Neuronal stem cell (in vitro differentiated cells): ENCODE measurements around the gene LEFTY2.
"Not testable (repeated sequence)": the region's sequence is repeated elsewhere in the genome, so short reads cannot be mapped to it uniquely, and the experiment has no call there.

Source experiments
- DNase-seq: peaks from one replicate; pipeline ENCODE4 v3.0.0-alpha.2; 2013; ENCODE audit warnings: low spot score
- H2AFZ ChIP-seq: one replicate; pipeline ENCODE4 v1.6.1; 2013; ENCODE audit warnings: mild to moderate bottlenecking, low read length, inconsistent platforms
- H2AK5ac ChIP-seq: 2 replicates; pipeline ENCODE4 v1.6.1; 2013; ENCODE audit warnings: low read depth, mild to moderate bottlenecking, inconsistent platforms, low read length, moderate library complexity, mixed read lengths
- H2BK120ac ChIP-seq: 2 replicates; pipeline ENCODE4 v1.6.1; 2013; ENCODE audit warnings: low read depth, mild to moderate bottlenecking, inconsistent platforms, low read length, moderate library complexity, mixed read lengths
- H2BK12ac ChIP-seq: one replicate; pipeline ENCODE4 v1.6.1; 2013; ENCODE audit warnings: low read length, inconsistent platforms
- H2BK15ac ChIP-seq: 2 replicates; pipeline ENCODE4 v1.6.1; 2013; ENCODE audit warnings: mild to moderate bottlenecking, low read length, inconsistent platforms, mixed read lengths
- H2BK5ac ChIP-seq: one replicate; pipeline ENCODE4 v1.6.1; 2013; ENCODE audit warnings: inconsistent platforms, mild to moderate bottlenecking, low read length, moderate library complexity
- H3K14ac ChIP-seq: one replicate; pipeline ENCODE4 v1.6.1; 2013; ENCODE audit warnings: low read length, inconsistent platforms
- H3K18ac ChIP-seq: 2 replicates; pipeline ENCODE4 v1.6.1; 2013; ENCODE audit warnings: low read length, inconsistent platforms
- H3K23ac ChIP-seq: 2 replicates; pipeline ENCODE4 v1.6.1; 2013; ENCODE audit warnings: low read depth, mild to moderate bottlenecking, mixed read lengths, low read length, inconsistent platforms; ENCODE audit not compliant: poor library complexity
- H3K27ac ChIP-seq: replicated peaks from 3 replicates; pipeline ENCODE4 v1.5.1; 2013; ENCODE audit warnings: low read length, inconsistent platforms
- H3K27me3 ChIP-seq, 3 experiments: 2 replicates each; pipeline ENCODE4 v1.6.1; 2013; ENCODE audit warnings: low read length in 3 of 3, mild to moderate bottlenecking in 2 of 3, inconsistent platforms in 1 of 3, low read depth in 1 of 3, mixed read lengths in 1 of 3, moderate library complexity in 1 of 3; ENCODE audit not compliant: control insufficient read depth in 3 of 3, insufficient read depth in 3 of 3
- H3K36me3 ChIP-seq, 2 donors: replicated peaks in 1 of 2; 2 replicates each; pipeline ENCODE4 v1.6.1; 2013; ENCODE audit warnings: low read length in 2 of 2; ENCODE audit not compliant: control insufficient read depth in 2 of 2, insufficient read depth in 2 of 2
- H3K4ac ChIP-seq: 2 replicates; pipeline ENCODE4 v1.6.1; 2013; ENCODE audit warnings: inconsistent platforms, mild to moderate bottlenecking, low read length, moderate library complexity
- H3K4me1 ChIP-seq, 2 donors: 1 replicate in 1 of 2; 2 replicates in 1 of 2; pipeline ENCODE4 v1.6.1; 2013; ENCODE audit warnings: low read length in 2 of 2, low read depth in 1 of 2; ENCODE audit not compliant: control insufficient read depth in 2 of 2, insufficient read depth in 1 of 2
- H3K4me2 ChIP-seq: one replicate; pipeline ENCODE4 v1.6.1; 2013; ENCODE audit warnings: mild to moderate bottlenecking, low read length, inconsistent platforms; ENCODE audit not compliant: insufficient read depth, poor library complexity, severe bottlenecking
- H3K4me3 ChIP-seq, 2 donors: 2 replicates each; pipeline ENCODE4 v1.5.1; 2013; ENCODE audit warnings: low read length in 2 of 2, mild to moderate bottlenecking in 2 of 2, inconsistent platforms in 1 of 2, moderate library complexity in 1 of 2
- H3K79me1 ChIP-seq: one replicate; pipeline ENCODE4 v1.6.1; 2013; ENCODE audit warnings: low read depth, mild to moderate bottlenecking, inconsistent platforms, low read length, moderate library complexity
- H3K9ac ChIP-seq: one replicate; pipeline ENCODE4 v1.6.1; 2013; ENCODE audit warnings: mild to moderate bottlenecking, low read depth, low read length, inconsistent platforms; ENCODE audit not compliant: poor library complexity
- H3K9me3 ChIP-seq, 2 donors: replicated peaks in 1 of 2; 2 replicates each; pipeline versions ENCODE3 to v1.6.1; 2013; ENCODE audit warnings: low read length in 2 of 2, mild to moderate bottlenecking in 2 of 2, inconsistent platforms in 1 of 2, low read depth in 1 of 2, mixed read lengths in 1 of 2, moderate library complexity in 1 of 2; ENCODE audit not compliant: control insufficient read depth in 2 of 2, insufficient read depth in 1 of 2
- H4K8ac ChIP-seq: one replicate; pipeline ENCODE4 v1.6.1; 2013; ENCODE audit warnings: low read depth, mild to moderate bottlenecking, inconsistent platforms, low read length, moderate library complexity
- H4K91ac ChIP-seq: one replicate; pipeline ENCODE4 v1.6.1; 2013; ENCODE audit warnings: low read length, low read depth, mild to moderate bottlenecking, inconsistent platforms; ENCODE audit not compliant: poor library complexity
- WGBS, 2 donors: extraction: QIAGEN DNeasy Blood & Tissue Kit; methylation state at CpG; one replicate each; pipeline ENCODE4 v1.1.7; 2013; ENCODE audit warnings: missing lambda C conversion rate in 2 of 2, mixed read lengths in 1 of 2; ENCODE audit not compliant: insufficient read length in 2 of 2, insufficient replicate concordance in 1 of 2; ENCODE audit errors: extremely low coverage in 2 of 2; 5-methylcytosine and 5-hydroxymethylcytosine counted together

The LEFTY2 gene

GRCh38 chr1:225942574-225942973, 1.6 kb upstream of the LEFTY2 start:
- H3K79me1 ChIP-seq = no peaks in the 10 kb centered on the region
- no CpG with 5 or more reads among the region's 7 CpGs for WGBS, 2 donors
- peaks cover 0 to 11% (median 9%) of the 10 kb centered on the region in 3 experiments for H3K27me3 ChIP-seq
- H3K4me2 ChIP-seq = no peak overlapping the region
- H3K23ac ChIP-seq = peak overlapping the region; percentile 17
- H2BK15ac ChIP-seq = no peak overlapping the region
- no peak overlapping the region for H2BK5ac ChIP-seq
- no peak overlapping the region for H2BK12ac ChIP-seq
- no peak overlapping the region for H2AFZ ChIP-seq
- peaks cover 31 to 39% of the 10 kb centered on the region in 2 donors for H3K4me1 ChIP-seq
- H3K9me3 ChIP-seq = no peaks in the 10 kb centered on the region
- no peaks in the 10 kb centered on the region for H3K36me3 ChIP-seq
- no peak overlapping the region for H4K8ac ChIP-seq
- no peak overlapping the region for H2AK5ac ChIP-seq
- no peak overlapping the region for H2BK120ac ChIP-seq
- DNase-seq = no peak
- no peak overlapping the region for H3K9ac ChIP-seq
- H3K4me3 ChIP-seq = no peak overlapping the region
- no peak overlapping the region for H3K4ac ChIP-seq
- no peak overlapping the region for H3K27ac ChIP-seq
- no peak overlapping the region for H3K14ac ChIP-seq
- H4K91ac ChIP-seq = no peak overlapping the region
- H3K18ac ChIP-seq = peak overlapping the region; percentile 49

DNA sequence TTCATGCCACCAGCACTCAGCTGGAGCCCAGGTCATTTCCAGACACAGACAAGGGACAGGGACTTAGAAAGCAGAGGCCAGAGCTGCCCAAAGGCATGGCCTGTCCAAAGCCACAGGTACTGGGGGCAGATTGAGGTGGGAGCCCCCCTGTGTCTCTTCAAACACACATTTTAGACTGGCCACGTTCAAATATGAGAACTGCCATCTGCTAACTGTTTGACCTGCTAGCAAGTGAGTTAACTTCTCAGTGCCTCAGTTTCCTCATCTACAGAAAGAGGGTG, 862 bp upstream of the LEFTY2 start:
- no peaks in the 10 kb centered on the region for H3K36me3 ChIP-seq
- H4K91ac ChIP-seq = no peak overlapping the region
- no peak overlapping the region for H3K4me3 ChIP-seq
- no peak overlapping the region for H2AK5ac ChIP-seq
- no peak overlapping the region for H2BK12ac ChIP-seq
- H4K8ac ChIP-seq = no peak overlapping the region
- H2BK5ac ChIP-seq = no peak overlapping the region
- H3K27ac ChIP-seq = no peak overlapping the region
- peak overlapping the region; percentile 11 for H3K18ac ChIP-seq
- H3K9ac ChIP-seq = no peak overlapping the region
- peak overlapping the region; percentile 15 for H2AFZ ChIP-seq
- peaks cover 31 to 36% of the 10 kb centered on the region in 2 donors for H3K4me1 ChIP-seq
- H3K9me3 ChIP-seq = no peaks in the 10 kb centered on the region
- H3K14ac ChIP-seq = peak overlapping the region; percentile 39
- no peak for DNase-seq
- no peak overlapping the region for H3K4ac ChIP-seq
- H3K23ac ChIP-seq = no peak overlapping the region
- H3K79me1 ChIP-seq = no peaks in the 10 kb centered on the region
- whole genome bisulfite sequencing, 2 donors = no CpG with 5 or more reads among the region's 1 CpG
- no peak overlapping the region for H2BK120ac ChIP-seq
- H2BK15ac ChIP-seq = no peak overlapping the region
- peaks cover 0 to 11% (median 7%) of the 10 kb centered on the region in 3 experiments for H3K27me3 ChIP-seq
- H3K4me2 ChIP-seq = no peak overlapping the region

- Histone ChIP-seq H3K27ac (no peak overlapping the region), H2BK120ac (peak overlapping the region; percentile 26), H4K8ac (no peak overlapping the region), H2AFZ (peak overlapping the region; percentile 15), H3K4me2 (no peak overlapping the region), H3K23ac (peak overlapping the region; percentile 100), H3K4me3 (no peak overlapping the region), H2BK15ac (no peak overlapping the region), H4K91ac (no peak overlapping the region), H3K18ac (peak overlapping the region; percentile 79), H3K4me1 (peaks cover 25 to 30% of the 10 kb centered on the region in 2 donors), H3K14ac (no peak overlapping the region), H3K9ac (no peak overlapping the region), H2AK5ac (peak overlapping the region; percentile 12), H3K9me3 (no peaks in the 10 kb centered on the region), H3K4ac (no peak overlapping the region), H2BK12ac (peak overlapping the region; percentile 27), H3K79me1 (no peaks in the 10 kb centered on the region), H2BK5ac (no peak overlapping the region), H3K36me3 (no peaks in the 10 kb centered on the region), H3K27me3 (peaks cover 0 to 11% (median 7%) of the 10 kb centered on the region in 3 experiments)
- WGBS, 2 donors = no CpG with 5 or more reads among the region's 25 CpGs
- DNase-seq = no peak
Observed at GRCh38 chr1:225940385-225941151, 452 bp downstream of the LEFTY2 start.

DNA sequence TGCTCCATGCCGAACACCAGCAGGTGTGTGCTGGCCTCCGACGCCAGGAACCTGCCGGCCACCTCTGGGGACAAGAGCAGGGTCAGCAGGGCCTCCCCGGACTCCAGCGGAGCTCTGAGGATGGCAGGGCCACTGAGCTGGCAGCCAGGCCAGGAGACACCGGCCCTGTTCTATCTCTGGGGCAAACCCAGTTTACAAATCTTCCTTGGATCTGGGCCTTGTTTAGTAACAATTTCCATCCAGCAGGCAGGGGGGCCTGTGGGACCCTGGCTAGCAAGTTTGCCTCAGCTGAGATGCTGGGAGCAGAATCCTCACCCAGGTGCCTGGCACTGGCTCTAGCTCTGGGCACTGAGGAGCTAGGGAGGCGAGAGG, 1.1 kb downstream of the LEFTY2 start:
- DNase-seq, H4K91ac ChIP-seq, H3K4me3 ChIP-seq, H3K4me2 ChIP-seq, H3K14ac ChIP-seq, H4K8ac ChIP-seq, H3K18ac ChIP-seq, H3K27me3 ChIP-seq, H3K79me1 ChIP-seq, H2BK5ac ChIP-seq, H3K36me3 ChIP-seq, H3K9ac ChIP-seq, H3K27ac ChIP-seq, H3K4ac ChIP-seq, H2AFZ ChIP-seq, H2BK15ac ChIP-seq, H2AK5ac ChIP-seq, H2BK120ac ChIP-seq, H2BK12ac ChIP-seq, H3K9me3 ChIP-seq: not testable (repeated sequence)
- H3K23ac ChIP-seq = peak overlapping the region; percentile 100
- no CpG with 5 or more reads among the region's 8 CpGs for WGBS, 2 donors
- peaks cover 19 to 25% of the 10 kb centered on the region in 2 donors for H3K4me1 ChIP-seq
